HCT116 (cell line): Measurements from ENCODE around the gene ZNF619. TPM values are rescaled to one million over a fixed set of nuclear protein-coding genes. Genes with fewer than 3 reads are reported as not detected.

Source experiments
- ATAC-seq: fragments of 200-7000 bp; cut with Tn5 transposase; 2 replicates; pipeline ENCODE4 v1.9.1; 2020; ENCODE audit warnings: mild to moderate bottlenecking, moderate library complexity
- BruUV-seq: library from RNA; stranded (reverse); fragments of 400-500 nt; replicated peaks from 2 replicates; lab custom pipeline; 2021; lab: Mats Ljungman, UMichigan
- CTCF ChIA-PET: fragments of 300-600 bp; sonication (Branson Sonifier 250); formaldehyde crosslinking; loops from one replicate; lab custom pipeline; 2021; ENCODE audit warnings: antibody characterized with exemption; lab: Charles Lee
- POLR2A ChIA-PET: fragments of 300-600, 350-600 bp; sonication (Branson Sonifier 250); formaldehyde crosslinking; loops from one replicate; lab custom pipeline; 2021; ENCODE audit warnings: antibody characterized with exemption; lab: Charles Lee
- RAD21 ChIA-PET, 2 experiments: fragments of 300-600 bp; sonication (Branson Sonifier 250); formaldehyde crosslinking; loops; one replicate each; lab custom pipeline; 2023; ENCODE audit warnings: low total read pairs in 2 of 2; ENCODE audit not compliant: uncharacterized antibody in 2 of 2, unreplicated experiment in 2 of 2, low non-redundant PET in 1 of 2; lab: Charles Lee
- DNase-seq: peaks from one replicate; pipeline ENCODE4 v3.0.0-alpha.2; 2010; ENCODE audit warnings: low read depth, low spot score
- H2AFZ ChIP-seq: fragments of 200-600 bp; shearing (Covaris generic), sonication (generic); 2 replicates; pipeline ENCODE4 v1.6.1; 2017; ENCODE audit warnings: low read depth, mixed run types, mixed read lengths, antibody characterized with exemption, low read length; ENCODE audit not compliant: poor library complexity, severe bottlenecking
- H3K27ac ChIP-seq: 2 replicates; pipeline ENCODE4 v1.5.1; 2012; ENCODE audit warnings: low read depth, low read length
- H3K27me3 ChIP-seq: fragments of 200-600 bp; sonication (generic); 2 replicates; pipeline ENCODE4 v1.6.1; 2016; ENCODE audit warnings: mixed run types, low read length, mixed read lengths; ENCODE audit not compliant: insufficient read depth
- H3K36me3 ChIP-seq, 2 experiments: fragments of 200-500 bp in 1 of 2; fragments of 200-600 bp in 1 of 2; sonication (Bioruptor generic) in 1 of 2; sonication (generic) in 1 of 2; 2 replicates each; pipeline versions ENCODE4 v1.5.1 to v1.6.1; 2014 to 2016; ENCODE audit warnings: low read length in 2 of 2, inconsistent platforms in 1 of 2, mixed read lengths in 1 of 2, mixed run types in 1 of 2; ENCODE audit not compliant: insufficient read depth in 2 of 2, control insufficient read depth in 1 of 2
- H3K4me1 ChIP-seq, 2 experiments: fragments of 200-600 bp in 1 of 2; sonication (generic) in 1 of 2; 2 replicates each; pipeline versions ENCODE4 v1.5.1 to v1.6.1; 2012 to 2017; ENCODE audit warnings: low read length in 2 of 2, inconsistent platforms in 1 of 2, mild to moderate bottlenecking in 1 of 2, mixed read lengths in 1 of 2, mixed run types in 1 of 2, moderate library complexity in 1 of 2; ENCODE audit not compliant: insufficient read depth in 2 of 2, control insufficient read depth in 1 of 2
- H3K4me2 ChIP-seq: fragments of 200-600 bp; sonication (generic); 2 replicates; pipeline ENCODE4 v1.6.1; 2017; ENCODE audit warnings: mixed run types, low read length, mixed read lengths
- H3K4me3 ChIP-seq, 2 experiments: fragments of 200-600 bp in 1 of 2; sonication (generic) in 1 of 2; replicated peaks in 1 of 2; 2 replicates each; pipeline ENCODE4 v1.5.1; 2011 to 2016; ENCODE audit warnings: low read length in 2 of 2, control low read depth in 1 of 2, low read depth in 1 of 2, mild to moderate bottlenecking in 1 of 2, mixed read lengths in 1 of 2, mixed run types in 1 of 2
- H3K79me2 ChIP-seq: fragments of 200-600 bp; sonication (generic); 2 replicates; pipeline ENCODE4 v1.6.1; 2017; ENCODE audit warnings: mild to moderate bottlenecking, mixed run types, low read length, moderate library complexity, mixed read lengths; ENCODE audit not compliant: insufficient read depth
- H3K9ac ChIP-seq: fragments of 200-600 bp; sonication (generic); 2 replicates; pipeline ENCODE4 v1.6.1; 2016; ENCODE audit warnings: low read length, mixed read lengths
- H3K9me2 ChIP-seq: fragments of 200-600 bp; sonication (generic), shearing (Covaris generic); 2 replicates; pipeline ENCODE4 v1.6.1; 2017; ENCODE audit warnings: mixed run types, mild to moderate bottlenecking, moderate library complexity; ENCODE audit not compliant: insufficient read depth
- H3K9me3 ChIP-seq, 2 experiments: fragments of 200-500 bp in 1 of 2; fragments of 200-600 bp in 1 of 2; sonication (Bioruptor generic) in 1 of 2; sonication (generic) in 1 of 2; 2 replicates each; pipeline ENCODE4 v1.6.1; 2014 to 2017; ENCODE audit warnings: low read length in 2 of 2, mixed read lengths in 2 of 2, inconsistent platforms in 1 of 2, low read depth in 1 of 2, mild to moderate bottlenecking in 1 of 2, mixed run types in 1 of 2, moderate library complexity in 1 of 2; ENCODE audit not compliant: control insufficient read depth in 1 of 2, insufficient read depth in 1 of 2
- H4K20me1 ChIP-seq: fragments of 200-600 bp; sonication (generic), shearing (Covaris generic); 2 replicates; pipeline ENCODE4 v1.6.1; 2017; ENCODE audit warnings: mixed run types, mild to moderate bottlenecking, moderate library complexity; ENCODE audit not compliant: insufficient read depth
- ATF3 ChIP-seq: IDR thresholded peaks from 2 replicates; pipeline ENCODE4 v1.6.1; 2012
- CBX3 ChIP-seq: IDR thresholded peaks from 2 replicates; pipeline ENCODE4 v1.6.1; 2012; ENCODE audit warnings: low read depth
- EGR1 ChIP-seq: IDR thresholded peaks from 2 replicates; pipeline ENCODE4 v1.6.1; 2012; ENCODE audit warnings: low read depth
- FOSL1 ChIP-seq: IDR thresholded peaks from 2 replicates; pipeline ENCODE4 v1.6.1; 2012; ENCODE audit warnings: low read depth
- MAX ChIP-seq: IDR thresholded peaks from 2 replicates; pipeline ENCODE4 v1.6.1; 2012
- POLR2A ChIP-seq: IDR thresholded peaks from 2 replicates; pipeline ENCODE4 v1.7.0; 2011; ENCODE audit warnings: borderline replicate concordance; ENCODE audit not compliant: insufficient read depth, insufficient read length; ENCODE audit errors: extremely low read depth
- POLR2AphosphoS5 ChIP-seq: IDR thresholded peaks from 2 replicates; pipeline ENCODE4 v1.6.1; 2011; ENCODE audit warnings: mild to moderate bottlenecking, low read depth, low read length, moderate library complexity
- RAD21 ChIP-seq: IDR thresholded peaks from 2 replicates; pipeline ENCODE4 v1.6.1; 2012; ENCODE audit warnings: low read depth, mild to moderate bottlenecking
- REST ChIP-seq: IDR thresholded peaks from 2 replicates; pipeline ENCODE4 v1.6.1; 2012; ENCODE audit warnings: low read depth
- SP1 ChIP-seq: IDR thresholded peaks from 2 replicates; pipeline ENCODE4 v1.6.1; 2012; ENCODE audit warnings: low read depth
- SRF ChIP-seq: IDR thresholded peaks from 2 replicates; pipeline ENCODE4 v1.6.1; 2012; ENCODE audit warnings: low read depth
- YY1 ChIP-seq: IDR thresholded peaks from 2 replicates; pipeline ENCODE4 v1.6.1; 2011; ENCODE audit warnings: low read length, low read depth, moderate library complexity, mild to moderate bottlenecking; ENCODE audit not compliant: insufficient replicate concordance; ENCODE audit errors: extremely low read depth
- ZNF274 ChIP-seq: fragments of 200-500 bp; sonication (Bioruptor generic); IDR thresholded peaks from 2 replicates; pipeline ENCODE4 v1.6.1; 2014; ENCODE audit warnings: mild to moderate bottlenecking, low read depth, low read length, inconsistent platforms
- intact Hi-C: fragments of 100-400 bp; cut with micrococcal nuclease; formaldehyde crosslinking; loops from 2 replicates; pipeline ENCODE4 v1.10.0; 2022
- total RNA-seq: library from RNA; stranded (reverse); gene quantifications from one replicate; pipeline ENCODE4 v1.2.1, GENCODE V29; 2021; ENCODE audit not compliant: unreplicated experiment

The ZNF619 gene
- total RNA-seq, 1 experiment from 2014 or later: 7.3 TPM

GRCh38 chr3:40465111-40465407, 11.9 kb upstream of the ZNF619 start:
- ChIA-PET POLR2A (no interaction called here), RAD21 (no interaction called here), CTCF (no interaction called here)
- no peak for TF ChIP-seq ATF3
- TF ChIP-seq YY1: no peak
- no peak for TF ChIP-seq CBX3
- TF ChIP-seq POLR2A: no peak
- TF ChIP-seq REST: no peak
- TF ChIP-seq SP1: no peak
- no peak for TF ChIP-seq FOSL1
- no peak for TF ChIP-seq ZNF274
- TF ChIP-seq POLR2AphosphoS5: no peak; the same call in 1 of the 2 replicates
- TF ChIP-seq SRF: no peak
- TF ChIP-seq EGR1: no peak
- no peak for TF ChIP-seq MAX
- no peak for TF ChIP-seq RAD21
- Histone ChIP-seq H3K36me3 (peaks cover 43 to 67% of the 10 kb centered on the region in 2 experiments), H3K9me3 (no peaks in the 10 kb centered on the region), H3K4me1 (no peaks in the 10 kb centered on the region), H3K4me2 (no peak overlapping the region), H3K79me2 (peaks cover 50% of the 10 kb centered on the region), H3K27ac (no peak overlapping the region), H4K20me1 (peaks cover 37% of the 10 kb centered on the region; the same call in 1 of the 2 replicates), H3K9ac (no peak overlapping the region), H3K4me3 (no peak overlapping the region), H3K27me3 (no peaks in the 10 kb centered on the region), H3K9me2 (no peaks in the 10 kb centered on the region), H2AFZ (no peak overlapping the region)
- DNase-seq (no peak), ATAC-seq (no peak)
- intact Hi-C loops: no loop called here
- no TSS peak for BruUV-seq
